ENCODE data around the gene PLXNA4.

Gene PLXNA4

GRCh38 chr7:132572526-132572925, 3.7 kb downstream of the PLXNA4 start:
- Histone ChIP-seq H3K79me2 (ENCODE audit: insufficient read depth, low read length) (no peaks in the 10 kb centered on the region), H3K4me3 (ENCODE audit: insufficient read depth, low read length, poor library complexity, severe bottlenecking) (no peak overlapping the region), H3K36me3 (ENCODE audit: low read length) (no peaks in the 10 kb centered on the region), H3K9me3 (ENCODE audit: insufficient read depth, low read length) (no peaks in the 10 kb centered on the region), H3K27ac (ENCODE audit: low read depth, low read length) (no peak overlapping the region), H3F3A (ENCODE audit: insufficient read depth) (no peaks in the 10 kb centered on the region), H4K20me1 (ENCODE audit: low read depth, low read length) (no peaks in the 10 kb centered on the region), H2AFZ (ENCODE audit: low read depth, low read length, severe bottlenecking) (no peak overlapping the region), H3K27me3 (ENCODE audit: low read length) (no peaks in the 10 kb centered on the region), H3K4me2 (ENCODE audit: low read depth, low read length, poor library complexity, severe bottlenecking) (no peak overlapping the region), H3K9ac (ENCODE audit: low read length) (no peak overlapping the region), H3K9me2 (replicated peaks; ENCODE audit: insufficient read depth, low read length) (no peaks in the 10 kb centered on the region)
- TF ChIP-seq, protein P1, sequence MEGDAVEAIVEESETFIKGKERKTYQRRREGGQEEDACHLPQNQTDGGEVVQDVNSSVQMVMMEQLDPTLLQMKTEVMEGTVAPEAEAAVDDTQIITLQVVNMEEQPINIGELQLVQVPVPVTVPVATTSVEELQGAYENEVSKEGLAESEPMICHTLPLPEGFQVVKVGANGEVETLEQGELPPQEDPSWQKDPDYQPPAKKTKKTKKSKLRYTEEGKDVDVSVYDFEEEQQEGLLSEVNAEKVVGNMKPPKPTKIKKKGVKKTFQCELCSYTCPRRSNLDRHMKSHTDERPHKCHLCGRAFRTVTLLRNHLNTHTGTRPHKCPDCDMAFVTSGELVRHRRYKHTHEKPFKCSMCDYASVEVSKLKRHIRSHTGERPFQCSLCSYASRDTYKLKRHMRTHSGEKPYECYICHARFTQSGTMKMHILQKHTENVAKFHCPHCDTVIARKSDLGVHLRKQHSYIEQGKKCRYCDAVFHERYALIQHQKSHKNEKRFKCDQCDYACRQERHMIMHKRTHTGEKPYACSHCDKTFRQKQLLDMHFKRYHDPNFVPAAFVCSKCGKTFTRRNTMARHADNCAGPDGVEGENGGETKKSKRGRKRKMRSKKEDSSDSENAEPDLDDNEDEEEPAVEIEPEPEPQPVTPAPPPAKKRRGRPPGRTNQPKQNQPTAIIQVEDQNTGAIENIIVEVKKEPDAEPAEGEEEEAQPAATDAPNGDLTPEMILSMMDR (IDR thresholded peaks at IDR 0.05; ENCODE audit: insufficient read depth, low read length, poor library complexity, severe bottlenecking) = no peak
- no peak for TF ChIP-seq EZH2phosphoT487 (conservative IDR thresholded peaks at IDR 0.05; ENCODE audit: low read length)

- H3K27ac ChIP-seq (ENCODE audit: low read depth, low read length) = no peak overlapping the region
- no peaks in the 10 kb centered on the region for H3K36me3 ChIP-seq (ENCODE audit: low read length)
- H3K4me3 ChIP-seq (ENCODE audit: insufficient read depth, low read length, poor library complexity, severe bottlenecking) = no peak overlapping the region
- H3K79me2 ChIP-seq (ENCODE audit: insufficient read depth, low read length) = no peaks in the 10 kb centered on the region
- no peaks in the 10 kb centered on the region for H3F3A ChIP-seq (ENCODE audit: insufficient read depth)
- no peaks in the 10 kb centered on the region for H3K27me3 ChIP-seq (ENCODE audit: low read length)
- TF ChIP-seq EZH2phosphoT487 (conservative IDR thresholded peaks at IDR 0.05; ENCODE audit: low read length) = no peak
- TF ChIP-seq, protein P1 (IDR thresholded peaks at IDR 0.05; ENCODE audit: insufficient read depth, low read length, poor library complexity, severe bottlenecking) = no peak
- no peak overlapping the region for H3K4me2 ChIP-seq (ENCODE audit: low read depth, low read length, poor library complexity, severe bottlenecking)
- no peaks in the 10 kb centered on the region for H4K20me1 ChIP-seq (ENCODE audit: low read depth, low read length)
- no peaks in the 10 kb centered on the region for H3K9me3 ChIP-seq (ENCODE audit: insufficient read depth, low read length)
- H3K9me2 ChIP-seq (replicated peaks; ENCODE audit: insufficient read depth, low read length) = no peaks in the 10 kb centered on the region
- no peak overlapping the region for H2AFZ ChIP-seq (ENCODE audit: low read depth, low read length, severe bottlenecking)
- no peak overlapping the region for H3K9ac ChIP-seq (ENCODE audit: low read length)
Observed at GRCh38 chr7:132571970-132572369, 4.3 kb downstream of the PLXNA4 start.

DNA sequence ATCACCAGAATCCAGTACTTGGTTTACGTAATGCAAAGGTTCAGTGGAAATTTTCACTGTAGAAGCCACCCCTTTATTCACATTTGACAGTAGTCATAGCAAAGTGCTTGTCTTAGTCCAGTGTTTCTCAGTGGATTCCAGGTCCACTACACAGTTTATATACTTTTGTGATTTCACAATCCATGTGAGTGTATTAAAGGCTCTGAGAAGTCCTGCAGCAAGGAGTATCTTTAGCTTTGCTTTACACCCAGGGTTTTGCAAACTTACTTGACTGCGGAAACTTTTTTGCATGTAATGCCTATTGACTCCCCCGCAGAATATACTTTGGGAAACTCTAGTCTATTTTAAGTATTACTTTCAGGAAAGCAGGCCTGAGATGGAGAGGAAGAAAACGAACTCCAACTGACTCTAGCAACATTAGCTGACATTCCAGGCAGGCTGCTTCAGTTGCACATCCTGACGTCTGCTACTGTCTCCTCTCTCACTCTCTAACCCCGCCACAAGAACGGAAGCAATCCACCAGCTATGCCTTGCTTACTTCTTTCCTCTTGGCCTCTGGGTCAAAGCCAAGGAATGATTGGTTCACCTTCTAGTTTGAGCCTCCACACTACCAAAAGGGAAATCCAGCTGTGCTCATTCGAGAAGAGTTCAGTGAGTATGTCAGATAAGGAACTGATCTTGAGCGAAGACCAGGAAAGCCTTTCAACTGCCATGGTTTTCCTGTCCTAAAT, 6.2 kb downstream of the PLXNA4 start:
- no peak overlapping the region for H3K9ac ChIP-seq (ENCODE audit: low read length)
- H3K27ac ChIP-seq (ENCODE audit: low read depth, low read length) = no peak overlapping the region
- H3K4me2 ChIP-seq (ENCODE audit: low read depth, low read length, poor library complexity, severe bottlenecking) = no peak overlapping the region
- TF ChIP-seq, protein P1 (IDR thresholded peaks at IDR 0.05; ENCODE audit: insufficient read depth, low read length, poor library complexity, severe bottlenecking) = no peak
- no peak for TF ChIP-seq EZH2phosphoT487 (conservative IDR thresholded peaks at IDR 0.05; ENCODE audit: low read length)
- no peaks in the 10 kb centered on the region for H4K20me1 ChIP-seq (ENCODE audit: low read depth, low read length)
- no peak overlapping the region for H3K4me3 ChIP-seq (ENCODE audit: insufficient read depth, low read length, poor library complexity, severe bottlenecking)
- H3K27me3 ChIP-seq (ENCODE audit: low read length) = no peaks in the 10 kb centered on the region
- H3K36me3 ChIP-seq (ENCODE audit: low read length) = no peaks in the 10 kb centered on the region
- H3K9me3 ChIP-seq (ENCODE audit: insufficient read depth, low read length) = no peaks in the 10 kb centered on the region
- H3K9me2 ChIP-seq (replicated peaks; ENCODE audit: insufficient read depth, low read length) = no peaks in the 10 kb centered on the region
- H3F3A ChIP-seq (ENCODE audit: insufficient read depth) = no peaks in the 10 kb centered on the region
- H2AFZ ChIP-seq (ENCODE audit: low read depth, low read length, severe bottlenecking) = no peak overlapping the region
- H3K79me2 ChIP-seq (ENCODE audit: insufficient read depth, low read length) = no peaks in the 10 kb centered on the region
